ENCODE measurements around the gene CABYR.

The CABYR gene

GRCh38 chr18:24185805-24186204 lies 46.9 kb downstream of the CABYR start:
- DNase-seq: no peak
- intact Hi-C loops (cut with DNase I): no loop called here

- DNase-seq: no peak
- intact Hi-C loops (cut with DNase I): no loop called here
Measured at GRCh38 chr18:24187049-24187448, 48.2 kb downstream of the CABYR start.

- DNase-seq: peak in 1 of 42 donors; percentile 48
- intact Hi-C loops (cut with DNase I): no loop called here
Measured at GRCh38 chr18:24187689-24188088, 48.8 kb downstream of the CABYR start.

GRCh38 chr18:24188120-24188519 lies 49.3 kb downstream of the CABYR start:
- DNase-seq: peak in 29 of 42 donors; percentile 19 to 77 (median 46)
- intact Hi-C loops (cut with DNase I): no loop called here

- intact Hi-C loops (cut with DNase I): no loop called here
- DNase-seq: no peak
Measured at GRCh38 chr18:24189007-24189528, 50.2 kb downstream of the CABYR start.

- intact Hi-C loops (cut with DNase I): no loop called here
Measured at GRCh38 chr18:24189664-24190346, 50.9 kb downstream of the CABYR start.

GRCh38 chr18:24190590-24190989 lies 51.7 kb downstream of the CABYR start:
- DNase-seq: no peak
- intact Hi-C loops (cut with DNase I): no loop called here

More at GRCh38 chr18:24189664-24190346, 50.9 kb downstream of the CABYR start:
- DNase-seq: no peak

GRCh38 chr18:24195296-24196053 lies 56.6 kb downstream of the CABYR start:
- intact Hi-C loops (cut with DNase I): no loop called here
- no peak for DNase-seq

- DNase-seq: no peak
- intact Hi-C loops (cut with DNase I): no loop called here
Measured at GRCh38 chr18:24196764-24197163, 57.9 kb downstream of the CABYR start.

- intact Hi-C loops (cut with DNase I): no loop called here
- no peak for DNase-seq
Measured at GRCh38 chr18:24197412-24197811, 58.5 kb downstream of the CABYR start.

- intact Hi-C loops (cut with DNase I): no loop called here
- DNase-seq: no peak
Measured at GRCh38 chr18:24198461-24198860, 59.6 kb downstream of the CABYR start.

- intact Hi-C loops (cut with DNase I): no loop called here
- DNase-seq: no peak
Measured at GRCh38 chr18:24199372-24199962, 60.6 kb downstream of the CABYR start.

GRCh38 chr18:24200494-24201290 lies 61.8 kb downstream of the CABYR start:
- peak in 15 of 42 donors; percentile 34 to 74 (median 49) for DNase-seq
- intact Hi-C loops (cut with DNase I): no loop called here

GRCh38 chr18:24201699-24202687 lies 63.1 kb downstream of the CABYR start:
- DNase-seq: no peak
- intact Hi-C loops (cut with DNase I): no loop called here

GRCh38 chr18:24204904-24205303 lies 66.0 kb downstream of the CABYR start:
- intact Hi-C loops (cut with DNase I): no loop called here
- DNase-seq: no peak

- intact Hi-C loops (cut with DNase I): no loop called here
Measured at GRCh38 chr18:24208270-24209035, 69.6 kb downstream of the CABYR start.

GRCh38 chr18:24209558-24209957 lies 70.7 kb downstream of the CABYR start:
- DNase-seq: no peak
- intact Hi-C loops (cut with DNase I): no loop called here

More at GRCh38 chr18:24208270-24209035, 69.6 kb downstream of the CABYR start:
- no peak for DNase-seq

All from head of caudate nucleus (tissue), 42 donors.